ENCODE data around the gene TEDC2.

DNA sequence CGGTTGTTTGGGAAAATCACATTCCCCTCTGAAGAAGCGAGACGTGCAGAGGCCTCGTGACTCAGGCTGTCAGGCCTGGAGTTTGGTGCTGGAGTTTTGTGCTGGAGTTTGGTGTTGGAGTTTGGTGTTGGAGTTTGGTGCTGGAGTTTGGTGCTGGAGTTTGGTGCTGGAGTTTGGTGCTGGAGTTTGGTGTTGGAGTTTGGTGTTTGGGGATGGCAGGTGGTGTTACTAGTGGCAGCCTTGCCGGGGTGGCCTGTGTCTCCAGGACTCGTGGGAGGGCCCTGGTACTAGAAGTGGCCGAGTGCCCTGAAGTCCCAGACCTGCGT lies 27.6 kb downstream of the TEDC2 start:
- TF ChIP-seq EZH2phosphoT487 (IDR thresholded peaks at IDR 0.05; ENCODE audit: borderline replicate concordance, low read length) (no peak), EZH2 (IDR thresholded peaks at IDR 0.05; ENCODE audit: low read length, unreplicated experiment) (no peak)
- TF ChIP-seq, protein P1, sequence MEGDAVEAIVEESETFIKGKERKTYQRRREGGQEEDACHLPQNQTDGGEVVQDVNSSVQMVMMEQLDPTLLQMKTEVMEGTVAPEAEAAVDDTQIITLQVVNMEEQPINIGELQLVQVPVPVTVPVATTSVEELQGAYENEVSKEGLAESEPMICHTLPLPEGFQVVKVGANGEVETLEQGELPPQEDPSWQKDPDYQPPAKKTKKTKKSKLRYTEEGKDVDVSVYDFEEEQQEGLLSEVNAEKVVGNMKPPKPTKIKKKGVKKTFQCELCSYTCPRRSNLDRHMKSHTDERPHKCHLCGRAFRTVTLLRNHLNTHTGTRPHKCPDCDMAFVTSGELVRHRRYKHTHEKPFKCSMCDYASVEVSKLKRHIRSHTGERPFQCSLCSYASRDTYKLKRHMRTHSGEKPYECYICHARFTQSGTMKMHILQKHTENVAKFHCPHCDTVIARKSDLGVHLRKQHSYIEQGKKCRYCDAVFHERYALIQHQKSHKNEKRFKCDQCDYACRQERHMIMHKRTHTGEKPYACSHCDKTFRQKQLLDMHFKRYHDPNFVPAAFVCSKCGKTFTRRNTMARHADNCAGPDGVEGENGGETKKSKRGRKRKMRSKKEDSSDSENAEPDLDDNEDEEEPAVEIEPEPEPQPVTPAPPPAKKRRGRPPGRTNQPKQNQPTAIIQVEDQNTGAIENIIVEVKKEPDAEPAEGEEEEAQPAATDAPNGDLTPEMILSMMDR (conservative IDR thresholded peaks at IDR 0.05; ENCODE audit: low read depth, low read length): no peak

All from PC-3 (cell line).